Transverse colon (tissue), 4 donors: ENCODE measurements around the gene SRSF3. TPM values are rescaled to one million over a fixed set of nuclear protein-coding genes. Genes with fewer than 3 reads are reported as not detected.

Source experiments
- DNase-seq: peaks from one replicate; pipeline ENCODE4 v3.0.0-alpha.2; 2019
- H3K27ac ChIP-seq, 4 donors: fragments of 200-600 bp; sonication (generic); 2 replicates each; pipeline ENCODE4 v1.5.1; 2016 to 2018; ENCODE audit warnings: inconsistent platforms in 4 of 4
- H3K27me3 ChIP-seq: fragments of 200-600 bp; sonication (generic); 2 replicates; pipeline ENCODE4 v1.5.1; 2017; ENCODE audit warnings: inconsistent platforms
- H3K36me3 ChIP-seq, 4 donors: fragments of 200-600 bp; sonication (generic); 2 replicates each; pipeline ENCODE4 v1.5.1; 2017 to 2019; ENCODE audit warnings: inconsistent platforms in 4 of 4
- H3K4me1 ChIP-seq, 4 donors: fragments of 200-600 bp; sonication (generic); 2 replicates each; pipeline ENCODE4 v1.5.1; 2017 to 2020; ENCODE audit warnings: inconsistent platforms in 4 of 4
- H3K4me3 ChIP-seq, 4 donors: fragments of 200-600 bp; sonication (generic); 1 replicate in 1 of 4; 2 replicates in 3 of 4; pipeline versions ENCODE4 v1.5.1 to v1.6.1; 2017 to 2019; ENCODE audit warnings: inconsistent platforms in 4 of 4
- H3K9me3 ChIP-seq, 2 donors: fragments of 200-600 bp; sonication (generic); 2 replicates each; pipeline ENCODE4 v1.5.1; 2017 to 2019; ENCODE audit warnings: inconsistent platforms in 2 of 2
- EP300 ChIP-seq: sonication (generic); formaldehyde crosslinking; IDR thresholded peaks from one replicate; pipeline ENCODE4 v1.6.1; 2017; ENCODE audit warnings: antibody characterized with exemption, low read depth
- POLR2A ChIP-seq: fragments of 450-650 bp; IDR thresholded peaks from one replicate; pipeline ENCODE4 v1.6.1; 2016; ENCODE audit warnings: antibody characterized with exemption, mild to moderate bottlenecking, moderate library complexity
- POLR2AphosphoS5 ChIP-seq, 3 donors: sonication (generic); formaldehyde crosslinking; IDR thresholded peaks; one replicate each; pipeline ENCODE4 v1.6.1; 2016; ENCODE audit warnings: antibody characterized with exemption in 3 of 3
- WGBS, 2 donors: methylation state at CpG; one replicate each; pipeline ENCODE4 v1.1.5; 2018; ENCODE audit warnings: low coverage in 1 of 2; 5-methylcytosine and 5-hydroxymethylcytosine counted together
- in situ Hi-C, 4 donors: fragments of 200-750 bp; cut with MboI; loops; one replicate each; pipeline versions ENCODE4 v1.15.0 to v1.15.1; 2017; ENCODE audit warnings: low sequenced_read_pairs in 3 of 4, low pct_ligation_motif_present in 1 of 4, low pct_unique_long_range_greater_than_20kb in 1 of 4
- intact Hi-C: fragments of 100-400 bp; cut with DNase I; formaldehyde crosslinking; loops from one replicate; pipeline ENCODE4 v1.15.1; 2023; ENCODE audit warnings: low total_unique reads
- total RNA-seq, 4 donors: library from RNA; depleted of rRNA; stranded (reverse); fragments of >200 nt; gene quantifications; one replicate each; pipeline ENCODE4 v1.1.0, GENCODE V29; 2016
- TF ChIP-seq, protein P1 (sequence below), 5 experiments: fragments of 200-600 bp in 3 of 5; fragments of 450-650 bp in 2 of 5; sonication (generic) in 3 of 5; IDR thresholded peaks; 1 replicate in 2 of 5; 2 replicates in 3 of 5; pipeline ENCODE4 v1.5.1; 2016 to 2017; ENCODE audit warnings: antibody characterized with exemption in 5 of 5, inconsistent platforms in 3 of 5, mild to moderate bottlenecking in 2 of 5, moderate library complexity in 1 of 5

The SRSF3 gene
- total RNA-seq, 4 donors from 2014 or later: 110 to 177 (median 144) TPM

DNA sequence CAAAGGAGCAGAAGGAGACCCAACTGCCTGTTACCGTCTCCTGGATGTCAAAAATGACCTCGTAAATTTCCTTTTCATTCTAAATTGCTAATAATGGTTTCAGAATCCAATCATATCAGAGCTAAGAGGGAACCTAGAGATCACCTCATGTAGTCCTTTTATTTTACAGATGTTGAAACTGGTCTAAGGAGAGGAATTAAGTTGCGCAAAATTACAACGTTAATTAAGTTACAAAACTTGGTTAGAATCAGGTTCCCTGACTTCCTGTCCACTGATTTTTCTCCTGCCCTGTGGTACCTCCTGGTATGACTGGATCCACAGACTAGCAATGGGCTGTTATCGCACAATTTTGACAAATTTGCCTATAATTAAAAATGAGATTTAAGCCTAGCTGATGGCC is 37.9 kb upstream of the SRSF3 start:
- Histone ChIP-seq H3K9me3 (no peaks in the 10 kb centered on the region), H3K4me1 (no peaks in the 10 kb centered on the region), H3K27me3 (no peaks in the 10 kb centered on the region), H3K36me3 (no peaks in the 10 kb centered on the region), H3K4me3 (no peak overlapping the region), H3K27ac (no peak overlapping the region)
- TF ChIP-seq, protein P1, sequence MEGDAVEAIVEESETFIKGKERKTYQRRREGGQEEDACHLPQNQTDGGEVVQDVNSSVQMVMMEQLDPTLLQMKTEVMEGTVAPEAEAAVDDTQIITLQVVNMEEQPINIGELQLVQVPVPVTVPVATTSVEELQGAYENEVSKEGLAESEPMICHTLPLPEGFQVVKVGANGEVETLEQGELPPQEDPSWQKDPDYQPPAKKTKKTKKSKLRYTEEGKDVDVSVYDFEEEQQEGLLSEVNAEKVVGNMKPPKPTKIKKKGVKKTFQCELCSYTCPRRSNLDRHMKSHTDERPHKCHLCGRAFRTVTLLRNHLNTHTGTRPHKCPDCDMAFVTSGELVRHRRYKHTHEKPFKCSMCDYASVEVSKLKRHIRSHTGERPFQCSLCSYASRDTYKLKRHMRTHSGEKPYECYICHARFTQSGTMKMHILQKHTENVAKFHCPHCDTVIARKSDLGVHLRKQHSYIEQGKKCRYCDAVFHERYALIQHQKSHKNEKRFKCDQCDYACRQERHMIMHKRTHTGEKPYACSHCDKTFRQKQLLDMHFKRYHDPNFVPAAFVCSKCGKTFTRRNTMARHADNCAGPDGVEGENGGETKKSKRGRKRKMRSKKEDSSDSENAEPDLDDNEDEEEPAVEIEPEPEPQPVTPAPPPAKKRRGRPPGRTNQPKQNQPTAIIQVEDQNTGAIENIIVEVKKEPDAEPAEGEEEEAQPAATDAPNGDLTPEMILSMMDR (IDR thresholded peaks at IDR 0.05): no peak
- TF ChIP-seq EP300: no peak
- TF ChIP-seq POLR2A: no peak
- no peak for TF ChIP-seq POLR2AphosphoS5 (IDR thresholded peaks at IDR 0.05)
- DNase-seq: no peak
- in situ Hi-C loops: loop anchor here in 1 of 4 donors (25.0 kb wide), 1 partner anchor 144 kb away; no protein-coding TSS in a partner anchor
- intact Hi-C loops: no loop called here
- 83 to 91% methylated on average over 4 to 5 of the region's 5 CpGs for WGBS, 2 donors

DNA sequence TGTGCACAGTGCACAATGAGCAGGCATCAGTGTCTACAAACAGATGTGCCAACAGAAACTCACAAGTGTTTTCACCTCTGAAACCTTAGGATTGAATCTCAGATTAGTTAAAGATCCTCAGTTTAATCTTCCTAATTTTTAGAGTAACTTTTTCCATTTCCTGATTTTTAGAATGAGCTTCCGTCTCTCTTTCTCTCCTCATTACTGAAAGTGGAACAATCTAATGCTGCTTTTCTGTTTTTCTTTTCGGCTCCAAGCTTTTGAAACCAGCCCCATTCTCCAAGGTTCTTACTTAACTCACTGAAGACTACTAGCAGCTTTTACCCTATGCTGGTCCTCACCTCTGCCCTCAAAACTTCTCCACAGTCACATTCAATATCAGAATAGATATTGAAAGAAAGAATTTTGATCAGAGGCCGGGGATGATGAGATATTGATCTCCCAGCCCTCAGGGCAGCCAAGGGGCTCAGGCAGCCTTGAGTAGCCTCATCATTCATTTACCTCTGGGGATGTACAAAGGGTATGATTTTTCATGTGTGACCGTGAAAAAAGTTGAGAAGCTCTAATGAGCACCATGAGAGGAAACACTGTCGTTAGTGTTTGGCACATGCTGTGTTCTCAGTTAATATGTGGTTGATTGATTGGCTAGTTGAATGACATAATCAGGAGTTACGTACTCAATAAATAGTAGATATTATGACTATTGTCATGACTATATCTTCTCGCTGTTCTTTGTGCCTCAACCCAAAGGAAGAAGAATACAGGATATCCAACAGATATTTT is 35.0 kb upstream of the SRSF3 start:
- no peak overlapping the region for H3K4me3 ChIP-seq
- no peaks in the 10 kb centered on the region for H3K4me1 ChIP-seq
- no peaks in the 10 kb centered on the region for H3K36me3 ChIP-seq
- H3K27ac ChIP-seq: no peak overlapping the region
- DNase-seq: no peak
- in situ Hi-C loops (loop anchor here in 1 of 4 donors (25.0 kb wide), 1 partner anchor 147 kb away; no protein-coding TSS in a partner anchor), intact Hi-C loops (no loop called here)
- 72 to 89% methylated on average over 6 to 7 of the region's 7 CpGs for WGBS, 2 donors
- H3K9me3 ChIP-seq: no peaks in the 10 kb centered on the region
- H3K27me3 ChIP-seq: no peaks in the 10 kb centered on the region
- TF ChIP-seq POLR2A (no peak), EP300 (no peak), POLR2AphosphoS5 (IDR thresholded peaks at IDR 0.05) (no peak)
- TF ChIP-seq, protein P1 (IDR thresholded peaks at IDR 0.05): no peak

DNA sequence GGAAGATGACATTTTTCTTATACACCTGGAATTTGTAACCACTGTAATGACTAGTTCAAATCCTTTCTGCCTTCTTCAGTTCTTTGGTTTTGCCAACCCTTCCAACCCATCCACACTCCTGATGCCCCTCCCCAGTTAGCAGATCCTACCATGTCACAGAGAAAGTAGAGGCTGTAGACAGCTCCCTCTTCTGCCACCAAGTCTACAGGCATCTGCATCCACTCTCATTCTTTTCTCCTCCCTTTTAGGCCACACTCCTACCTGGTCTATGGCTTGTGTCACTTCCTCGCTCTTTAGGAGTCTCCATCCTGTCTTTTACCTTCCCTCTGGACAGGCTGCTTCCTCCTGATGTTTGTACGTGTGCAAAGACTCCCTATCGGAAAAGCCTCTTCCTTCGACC is 33.3 kb upstream of the SRSF3 start:
- no peak overlapping the region for H3K27ac ChIP-seq
- in situ Hi-C loops (loop anchor here in 1 of 4 donors (25.0 kb wide), 1 partner anchor 149 kb away; no protein-coding TSS in a partner anchor), intact Hi-C loops (no loop called here)
- TF ChIP-seq EP300 (no peak), POLR2A (no peak), POLR2AphosphoS5 (IDR thresholded peaks at IDR 0.05) (no peak)
- TF ChIP-seq, protein P1 (IDR thresholded peaks at IDR 0.05): no peak
- H3K36me3 ChIP-seq: no peaks in the 10 kb centered on the region
- 90 to 95% methylated on average over 2 to 4 of the region's 4 CpGs for whole genome bisulfite sequencing, 2 donors
- DNase-seq: no peak
- no peak overlapping the region for H3K4me3 ChIP-seq
- H3K27me3 ChIP-seq: no peaks in the 10 kb centered on the region
- H3K9me3 ChIP-seq: no peaks in the 10 kb centered on the region
- no peaks in the 10 kb centered on the region for H3K4me1 ChIP-seq

DNA sequence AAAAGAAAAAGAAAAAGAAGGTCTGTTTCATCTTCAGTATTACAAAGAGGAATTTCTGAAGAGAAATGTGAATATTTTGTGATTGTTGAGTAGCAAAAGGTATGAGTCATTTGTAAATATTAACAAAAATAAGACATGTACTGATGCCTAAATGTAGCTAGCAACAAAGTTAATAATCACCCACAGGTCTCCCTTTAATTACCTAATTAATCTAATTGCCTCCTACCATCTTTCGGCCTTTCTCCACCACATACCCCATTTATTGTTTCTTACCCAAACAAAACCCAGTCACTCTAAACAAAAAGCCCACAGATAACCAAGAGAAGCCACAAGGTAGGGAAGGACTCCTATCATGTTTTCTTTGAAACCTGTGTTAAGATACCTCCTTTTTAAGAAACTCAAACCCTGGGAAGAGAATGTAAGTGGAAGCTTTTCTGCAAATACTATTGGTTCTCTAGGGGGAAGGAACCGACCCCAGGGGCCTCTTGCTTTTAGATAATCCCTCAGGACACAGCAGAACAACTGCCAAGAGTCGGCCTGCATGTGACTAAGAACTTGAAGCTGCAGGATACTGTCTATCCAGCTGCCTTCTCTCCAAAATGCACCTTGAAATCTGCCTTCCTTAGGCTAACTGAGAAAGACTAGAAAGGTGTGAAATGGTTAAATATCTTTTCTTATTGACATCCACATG is 30.8 kb upstream of the SRSF3 start:
- TF ChIP-seq POLR2A (no peak), POLR2AphosphoS5 (IDR thresholded peaks at IDR 0.05) (no peak), EP300 (no peak)
- TF ChIP-seq, protein P1 (IDR thresholded peaks at IDR 0.05): no peak
- in situ Hi-C loops: loop anchor here in 1 of 4 donors (25.0 kb wide), 1 partner anchor 151 kb away; no protein-coding TSS in a partner anchor
- WGBS, 2 donors: 59 to 100% methylated on average over 1 to 3 of the region's 3 CpGs
- Histone ChIP-seq H3K36me3 (no peaks in the 10 kb centered on the region), H3K27me3 (no peaks in the 10 kb centered on the region), H3K4me3 (no peak overlapping the region), H3K4me1 (no peaks in the 10 kb centered on the region), H3K9me3 (no peaks in the 10 kb centered on the region), H3K27ac (no peak overlapping the region)
- DNase-seq: no peak
- intact Hi-C loops: no loop called here
